Adrenal gland (tissue), 12 donors: ENCODE results near the gene SLITRK5. TPM values are rescaled to one million over a fixed set of nuclear protein-coding genes. Genes with fewer than 3 reads are reported as not detected.

ENCODE experiments used
- DNase-seq, 7 donors: peaks; one replicate each; pipeline ENCODE4 v3.0.0-alpha.2; 2019 to 2020
- H3K27ac ChIP-seq, 5 donors: fragments of 200-600 bp; sonication (generic) in 4 of 5; 1 replicate in 3 of 5; 2 replicates in 2 of 5; pipeline versions ENCODE4 v1.5.1 to v1.8.0; 2016 to 2020; ENCODE audit warnings: mild to moderate bottlenecking in 1 of 5
- H3K27me3 ChIP-seq: fragments of 200-600 bp; 2 replicates; pipeline ENCODE4 v1.8.0; 2021
- H3K36me3 ChIP-seq, 2 donors: fragments of 200-600 bp; replicated peaks in 1 of 2; 1 replicate in 1 of 2; 2 replicates in 1 of 2; pipeline versions ENCODE4 v1.5.1 to v1.8.0; 2018 to 2022
- H3K4me1 ChIP-seq, 2 donors: fragments of 200-600 bp; replicated peaks in 1 of 2; 1 replicate in 1 of 2; 2 replicates in 1 of 2; pipeline versions ENCODE4 v1.5.1 to v1.8.0; 2018 to 2021
- H3K4me3 ChIP-seq, 4 donors: fragments of 200-600 bp; sonication (generic) in 3 of 4; one replicate each; pipeline ENCODE4 v1.5.1; 2016 to 2018
- H3K9me3 ChIP-seq, 3 donors: fragments of 200-600 bp; sonication (generic) in 1 of 3; replicated peaks in 1 of 3; 1 replicate in 2 of 3; 2 replicates in 1 of 3; pipeline versions ENCODE4 v1.5.1 to v1.8.0; 2016 to 2021
- POLR2A ChIP-seq, 2 donors: fragments of 450-650 bp; IDR thresholded peaks; one replicate each; pipeline ENCODE4 v1.6.1; 2017; ENCODE audit warnings: antibody characterized with exemption in 2 of 2, mild to moderate bottlenecking in 2 of 2, moderate library complexity in 1 of 2
- WGBS, 4 donors: extraction: QIAGEN DNeasy Blood & Tissue Kit in 2 of 4; methylation state at CpG; one replicate each; pipeline versions ENCODE4 v1.1.5 to v1.1.7; 2013 to 2017; 5-methylcytosine and 5-hydroxymethylcytosine counted together
- intact Hi-C, 2 donors: fragments of 100-400 bp; cut with DNase I; formaldehyde crosslinking; loops; one replicate each; pipeline versions ENCODE4 v1.14.1 to v1.15.0; 2022 to 2023
- polyA plus RNA-seq, 3 donors: library from polyadenylated mRNA; stranded (reverse); fragments of 200-250 nt in 2 of 3; fragments of 350-450 nt in 1 of 3; fragmentation: Illumina TruSeq in 1 of 3; extraction: RNeasy Lipid Tissue Mini Kit (QIAGEN cat#74804) in 1 of 3; gene quantifications; one replicate each; pipeline ENCODE4 v1.2.3, GENCODE V29; 2013 to 2014
- total RNA-seq, 9 donors: library from RNA; depleted of rRNA in 4 of 9; stranded (reverse); fragments of >200 nt in 4 of 9; fragments of 120-200 nt in 1 of 9; fragmentation: NEBNext Ultra II Directional in 1 of 9; extraction: Animal tissue kit (Norgen Biotek cat#: 25700) in 1 of 9; gene quantifications; one replicate each; pipeline versions ENCODE4 v1.1.0 to v1.2.4, GENCODE V29; 2013 to 2023
- TF ChIP-seq, protein P1 (sequence below), 6 experiments: fragments of 450-650 bp in 4 of 6; fragments of 200-600 bp in 2 of 6; sonication (generic) in 1 of 6; IDR thresholded peaks; 1 replicate in 5 of 6; 2 replicates in 1 of 6; pipeline versions ENCODE4 v1.5.1 to v1.8.0; 2016 to 2021; ENCODE audit warnings: antibody characterized with exemption in 6 of 6, mild to moderate bottlenecking in 2 of 6, moderate library complexity in 1 of 6
- donor health status: healthy with polysubstance abuse.
- donor health status: Bipolar disorder and iron deficiency.
- donor health status: DM: yes; HTN: yes; CAD: no.
- donor health status: DM: no; HTN: no; CAD: no.
- donor health status: DM: no; HTN: no; CAD: no.
- donor health status: DM: yes; HTN: yes; CAD: no.

The SLITRK5 gene
- total and polyA plus RNA-seq, 12 donors: under 0.01 to 0.22 (median 0.08) TPM; not detected in 1

GRCh38 chr13:87696458-87696857, 25.3 kb downstream of the SLITRK5 start:
- intact Hi-C loops: no loop called here
- WGBS, 4 donors: 81 to 94% (median 90%) methylated on average over 1 of the region's 1 CpG
- no peaks in the 10 kb centered on the region for H3K4me1 ChIP-seq
- no peak overlapping the region for H3K4me3 ChIP-seq
- TF ChIP-seq, protein P1, sequence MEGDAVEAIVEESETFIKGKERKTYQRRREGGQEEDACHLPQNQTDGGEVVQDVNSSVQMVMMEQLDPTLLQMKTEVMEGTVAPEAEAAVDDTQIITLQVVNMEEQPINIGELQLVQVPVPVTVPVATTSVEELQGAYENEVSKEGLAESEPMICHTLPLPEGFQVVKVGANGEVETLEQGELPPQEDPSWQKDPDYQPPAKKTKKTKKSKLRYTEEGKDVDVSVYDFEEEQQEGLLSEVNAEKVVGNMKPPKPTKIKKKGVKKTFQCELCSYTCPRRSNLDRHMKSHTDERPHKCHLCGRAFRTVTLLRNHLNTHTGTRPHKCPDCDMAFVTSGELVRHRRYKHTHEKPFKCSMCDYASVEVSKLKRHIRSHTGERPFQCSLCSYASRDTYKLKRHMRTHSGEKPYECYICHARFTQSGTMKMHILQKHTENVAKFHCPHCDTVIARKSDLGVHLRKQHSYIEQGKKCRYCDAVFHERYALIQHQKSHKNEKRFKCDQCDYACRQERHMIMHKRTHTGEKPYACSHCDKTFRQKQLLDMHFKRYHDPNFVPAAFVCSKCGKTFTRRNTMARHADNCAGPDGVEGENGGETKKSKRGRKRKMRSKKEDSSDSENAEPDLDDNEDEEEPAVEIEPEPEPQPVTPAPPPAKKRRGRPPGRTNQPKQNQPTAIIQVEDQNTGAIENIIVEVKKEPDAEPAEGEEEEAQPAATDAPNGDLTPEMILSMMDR (IDR thresholded peaks at IDR 0.05): no peak
- no peak for TF ChIP-seq POLR2A (IDR thresholded peaks at IDR 0.05)
- H3K36me3 ChIP-seq: no peaks in the 10 kb centered on the region
- DNase-seq: no peak
- H3K27ac ChIP-seq: no peak overlapping the region
- H3K27me3 ChIP-seq: no peaks in the 10 kb centered on the region
- peaks cover 0 to 5% (median 0%) of the 10 kb centered on the region in 3 donors for H3K9me3 ChIP-seq

- 78 to 91% (median 79%) methylated on average over 2 of the region's 2 CpGs for WGBS, 4 donors
- Histone ChIP-seq H3K4me1 (no peaks in the 10 kb centered on the region), H3K4me3 (no peak overlapping the region), H3K27ac (no peak overlapping the region), H3K9me3 (peaks cover 0 to 5% (median 0%) of the 10 kb centered on the region in 3 donors), H3K27me3 (no peaks in the 10 kb centered on the region), H3K36me3 (no peaks in the 10 kb centered on the region)
- intact Hi-C loops: no loop called here
- DNase-seq: no peak
- no peak for TF ChIP-seq POLR2A (IDR thresholded peaks at IDR 0.05)
Measured at GRCh38 chr13:87698268-87698667, 27.1 kb downstream of the SLITRK5 start.

DNA sequence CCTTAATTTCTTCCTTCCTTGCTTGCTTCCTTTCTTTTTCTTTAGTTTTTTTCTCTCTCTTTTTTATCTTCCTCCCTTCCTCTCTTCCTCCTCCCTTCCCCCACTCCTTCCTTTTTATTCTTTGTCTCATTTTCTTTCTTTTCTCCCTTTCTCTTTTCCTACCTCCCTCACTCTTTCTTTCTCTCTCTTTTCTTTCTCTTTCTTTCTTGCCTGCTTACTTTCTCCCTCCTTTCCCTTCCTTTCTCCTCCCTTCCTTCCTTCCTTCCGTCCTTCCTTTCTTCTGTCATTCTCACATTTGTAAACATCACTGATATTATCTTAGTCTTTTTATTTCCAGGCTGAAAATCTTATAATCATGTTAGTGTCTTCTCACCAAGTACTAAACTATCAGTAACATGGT, 38.8 kb downstream of the SLITRK5 start:
- WGBS, 4 donors: 51 to 65% (median 55%) methylated on average over 1 of the region's 1 CpG
- DNase-seq: no peak
- Histone ChIP-seq H3K36me3 (no peaks in the 10 kb centered on the region), H3K9me3 (no peaks in the 10 kb centered on the region), H3K27me3 (no peaks in the 10 kb centered on the region), H3K4me1 (no peaks in the 10 kb centered on the region), H3K4me3 (no peak overlapping the region), H3K27ac (no peak overlapping the region)
- intact Hi-C loops: no loop called here
- no peak for TF ChIP-seq POLR2A (IDR thresholded peaks at IDR 0.05)
- TF ChIP-seq, protein P1 (IDR thresholded peaks at IDR 0.05): no peak

GRCh38 chr13:87712012-87712411, 40.8 kb downstream of the SLITRK5 start:
- WGBS, 4 donors: 49 to 70% (median 54%) methylated on average over 2 of the region's 2 CpGs
- intact Hi-C loops: no loop called here
- DNase-seq: no peak
- Histone ChIP-seq H3K36me3 (no peaks in the 10 kb centered on the region), H3K4me1 (no peaks in the 10 kb centered on the region), H3K27me3 (no peaks in the 10 kb centered on the region), H3K27ac (no peak overlapping the region), H3K4me3 (no peak overlapping the region), H3K9me3 (no peaks in the 10 kb centered on the region)
- no peak for TF ChIP-seq POLR2A (IDR thresholded peaks at IDR 0.05)
- TF ChIP-seq, protein P1 (IDR thresholded peaks at IDR 0.05): no peak
